HFFc6 (cell line): ENCODE results near the gene MNAT1. TPM values are rescaled to one million over a fixed set of nuclear protein-coding genes. Genes with fewer than 3 reads are reported as not detected.
A peak's percentile ranks its signal among the peaks of the same experiment; 100 is the strongest.

Experiments
- DNase-seq: peaks from one replicate; pipeline ENCODE4 v3.0.0-alpha.2; 2018
- H3K27ac Mint-ChIP-seq: 2 replicates; pipeline ENCODE4 v1.8.0; 2020; ENCODE audit warnings: mild to moderate bottlenecking, mixed read lengths
- H3K27me3 Mint-ChIP-seq: 2 replicates; pipeline ENCODE4 v1.8.0; 2021; ENCODE audit warnings: mild to moderate bottlenecking, moderate library complexity, mixed read lengths; ENCODE audit not compliant: insufficient read depth
- H3K36me3 Mint-ChIP-seq: 2 replicates; pipeline ENCODE4 v1.8.0; 2021; ENCODE audit warnings: low read depth, mixed read lengths
- H3K4me1 Mint-ChIP-seq: 2 replicates; pipeline ENCODE4 v1.8.0; 2020; ENCODE audit warnings: low read depth, mixed read lengths
- H3K4me3 Mint-ChIP-seq: 2 replicates; pipeline ENCODE4 v1.8.0; 2020; ENCODE audit warnings: mild to moderate bottlenecking, moderate library complexity, mixed read lengths
- H3K9me3 Mint-ChIP-seq: 2 replicates; pipeline ENCODE4 v1.8.0; 2020; ENCODE audit warnings: mild to moderate bottlenecking, mixed read lengths
- total RNA-seq, 6 experiments: library from RNA; stranded (reverse); fragmentation: NEBNext Ultra II Directional; extraction: Animal tissue kit (Norgen Biotek cat#: 25700); gene quantifications; 2 replicates in 1 of 6; 3 replicates in 5 of 6; pipeline ENCODE4 v1.2.3, GENCODE V29; 2021
- TF ChIP-seq, protein P1 (sequence below): fragments of 200-600 bp; sonication (generic); IDR thresholded peaks from 2 replicates; pipeline ENCODE4 v1.5.0; 2021; ENCODE audit warnings: antibody characterized with exemption, mild to moderate bottlenecking

Gene MNAT1
- total RNA-seq, 6 experiments from 2014 or later = 55.8 to 69.4 (median 58.7) TPM

DNA sequence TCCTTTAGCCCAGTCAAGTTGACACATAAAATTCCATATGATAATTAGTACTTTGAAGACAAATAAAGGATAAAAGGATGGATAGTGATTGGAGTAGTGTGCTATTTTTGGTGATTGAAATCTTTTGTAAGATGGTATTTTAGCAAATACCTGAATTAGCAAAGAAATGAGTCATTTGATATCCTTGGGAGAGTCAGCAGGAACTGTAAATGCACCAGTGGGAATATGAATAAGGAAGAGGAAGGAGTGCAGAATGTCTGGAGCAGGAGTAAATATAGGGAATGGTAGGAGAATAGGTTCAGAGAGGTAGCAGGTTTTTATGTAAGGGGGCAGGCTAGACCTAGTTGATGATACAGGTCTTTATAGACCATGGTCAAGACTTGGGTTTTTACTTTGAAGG, 171.4 kb downstream of the MNAT1 start:
- H3K36me3 Mint-ChIP-seq = peaks cover 5% of the 10 kb centered on the region; the same call in 1 of the 2 replicates
- no peaks in the 10 kb centered on the region for H3K27me3 Mint-ChIP-seq
- no peaks in the 10 kb centered on the region for H3K9me3 Mint-ChIP-seq
- H3K27ac Mint-ChIP-seq = no peak overlapping the region
- H3K4me3 Mint-ChIP-seq = no peak overlapping the region
- TF ChIP-seq, protein P1, sequence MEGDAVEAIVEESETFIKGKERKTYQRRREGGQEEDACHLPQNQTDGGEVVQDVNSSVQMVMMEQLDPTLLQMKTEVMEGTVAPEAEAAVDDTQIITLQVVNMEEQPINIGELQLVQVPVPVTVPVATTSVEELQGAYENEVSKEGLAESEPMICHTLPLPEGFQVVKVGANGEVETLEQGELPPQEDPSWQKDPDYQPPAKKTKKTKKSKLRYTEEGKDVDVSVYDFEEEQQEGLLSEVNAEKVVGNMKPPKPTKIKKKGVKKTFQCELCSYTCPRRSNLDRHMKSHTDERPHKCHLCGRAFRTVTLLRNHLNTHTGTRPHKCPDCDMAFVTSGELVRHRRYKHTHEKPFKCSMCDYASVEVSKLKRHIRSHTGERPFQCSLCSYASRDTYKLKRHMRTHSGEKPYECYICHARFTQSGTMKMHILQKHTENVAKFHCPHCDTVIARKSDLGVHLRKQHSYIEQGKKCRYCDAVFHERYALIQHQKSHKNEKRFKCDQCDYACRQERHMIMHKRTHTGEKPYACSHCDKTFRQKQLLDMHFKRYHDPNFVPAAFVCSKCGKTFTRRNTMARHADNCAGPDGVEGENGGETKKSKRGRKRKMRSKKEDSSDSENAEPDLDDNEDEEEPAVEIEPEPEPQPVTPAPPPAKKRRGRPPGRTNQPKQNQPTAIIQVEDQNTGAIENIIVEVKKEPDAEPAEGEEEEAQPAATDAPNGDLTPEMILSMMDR = no peak
- DNase-seq = no peak
- peaks cover 14% of the 10 kb centered on the region for H3K4me1 Mint-ChIP-seq

- Mint-ChIP-seq H3K4me3 (no peak overlapping the region), H3K27me3 (no peaks in the 10 kb centered on the region), H3K36me3 (peaks cover 3% of the 10 kb centered on the region; the same call in 1 of the 2 replicates), H3K4me1 (no peaks in the 10 kb centered on the region), H3K27ac (no peak overlapping the region), H3K9me3 (no peaks in the 10 kb centered on the region)
- no peak for DNase-seq
- TF ChIP-seq, protein P1 = no peak
These were observed 181.2 kb downstream of the MNAT1 start for GRCh38 chr14:60915781-60916180.

DNA sequence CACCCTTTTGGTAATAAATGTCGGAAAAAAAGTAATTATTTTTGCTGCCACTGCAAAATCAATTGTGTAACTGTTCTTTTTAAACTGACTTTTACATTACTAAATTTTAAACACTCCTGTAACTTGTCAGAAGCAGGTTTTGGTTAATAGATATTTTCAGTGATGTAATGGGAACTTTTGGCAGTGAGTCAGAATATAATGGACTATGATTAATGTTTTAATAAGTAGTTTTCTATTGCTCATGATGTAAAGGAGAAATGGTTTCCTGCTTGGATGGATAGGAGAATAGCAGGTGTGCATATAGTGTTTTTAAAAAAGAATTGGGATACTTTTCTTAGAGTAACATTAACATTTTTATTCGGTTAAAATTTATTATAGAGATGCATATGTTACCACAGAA, 187.5 kb downstream of the MNAT1 start:
- H3K36me3 Mint-ChIP-seq = peaks cover 3% of the 10 kb centered on the region; the same call in 1 of the 2 replicates
- H3K4me1 Mint-ChIP-seq = peaks cover 8% of the 10 kb centered on the region
- DNase-seq = no peak
- TF ChIP-seq, protein P1 = no peak
- H3K9me3 Mint-ChIP-seq = no peaks in the 10 kb centered on the region
- H3K4me3 Mint-ChIP-seq = no peak overlapping the region
- H3K27ac Mint-ChIP-seq = no peak overlapping the region
- no peaks in the 10 kb centered on the region for H3K27me3 Mint-ChIP-seq

GRCh38 chr14:60925286-60925685, 190.7 kb downstream of the MNAT1 start:
- Mint-ChIP-seq H3K4me3 (no peak overlapping the region), H3K27ac (no peak overlapping the region), H3K9me3 (no peaks in the 10 kb centered on the region), H3K27me3 (no peaks in the 10 kb centered on the region), H3K36me3 (no peaks in the 10 kb centered on the region), H3K4me1 (peaks cover 9% of the 10 kb centered on the region)
- TF ChIP-seq, protein P1 = no peak
- no peak for DNase-seq

DNA sequence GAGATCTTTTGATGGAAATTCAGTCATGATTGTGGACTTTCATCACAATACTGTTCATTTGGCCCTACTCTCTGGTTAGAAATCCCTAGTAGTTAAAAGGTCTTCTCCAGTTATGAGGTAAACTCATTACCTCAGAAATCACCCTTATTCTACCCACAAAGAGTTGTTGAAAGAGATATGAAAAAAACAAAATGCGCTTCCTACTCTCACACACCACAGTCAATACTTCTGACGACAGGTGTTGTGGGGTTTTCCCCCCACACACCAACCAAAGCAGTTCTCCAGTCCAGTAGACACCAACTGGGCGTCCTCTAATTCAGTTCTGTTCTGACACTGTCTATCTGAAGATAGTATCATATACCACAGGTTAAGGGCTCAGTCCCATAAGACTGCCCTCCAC, 191.4 kb downstream of the MNAT1 start:
- H3K27me3 Mint-ChIP-seq = no peaks in the 10 kb centered on the region
- no peaks in the 10 kb centered on the region for H3K9me3 Mint-ChIP-seq
- no peak for DNase-seq
- H3K4me1 Mint-ChIP-seq = peaks cover 16% of the 10 kb centered on the region
- TF ChIP-seq, protein P1 = no peak
- no peak overlapping the region for H3K4me3 Mint-ChIP-seq
- H3K27ac Mint-ChIP-seq = no peak overlapping the region
- H3K36me3 Mint-ChIP-seq = no peaks in the 10 kb centered on the region

DNA sequence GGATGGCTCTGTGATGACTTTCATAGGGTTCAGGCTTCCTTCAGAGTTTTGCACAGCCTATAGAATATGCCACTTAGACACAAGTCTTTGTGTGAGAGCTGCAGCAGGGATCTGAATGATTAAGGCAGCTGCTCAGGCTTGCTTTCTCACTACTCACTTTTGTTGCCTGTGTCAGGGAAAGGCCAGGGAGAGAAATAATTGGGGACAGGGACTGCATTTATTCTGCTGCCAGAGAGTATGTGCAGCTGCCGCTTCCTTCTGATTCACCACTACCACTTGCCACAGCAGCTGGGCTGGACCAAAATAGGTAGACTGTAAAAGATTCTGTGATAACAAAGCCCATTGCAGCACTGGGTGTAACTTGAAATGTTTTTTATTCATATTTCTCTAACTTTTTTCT, 196.7 kb downstream of the MNAT1 start:
- no peaks in the 10 kb centered on the region for H3K27me3 Mint-ChIP-seq
- H3K9me3 Mint-ChIP-seq = no peaks in the 10 kb centered on the region
- H3K4me1 Mint-ChIP-seq = peaks cover 25% of the 10 kb centered on the region
- DNase-seq = no peak
- H3K27ac Mint-ChIP-seq = 0 out of 2 replicates have a peak overlapping the region, but pooled peaks have one; percentile 22
- TF ChIP-seq, protein P1 = no peak
- H3K36me3 Mint-ChIP-seq = peaks cover 10% of the 10 kb centered on the region
- H3K4me3 Mint-ChIP-seq = no peak overlapping the region
